ENCODE data around the gene GSTM1. TPM values are rescaled to one million over a fixed set of nuclear protein-coding genes. Genes with fewer than 3 reads are reported as not detected.
A peak's percentile ranks its signal among the peaks of the same experiment; 100 is the strongest.

GSTM1 gene
- total RNA-seq, 1 experiment from 2014 or later = 0.12 TPM

DNA sequence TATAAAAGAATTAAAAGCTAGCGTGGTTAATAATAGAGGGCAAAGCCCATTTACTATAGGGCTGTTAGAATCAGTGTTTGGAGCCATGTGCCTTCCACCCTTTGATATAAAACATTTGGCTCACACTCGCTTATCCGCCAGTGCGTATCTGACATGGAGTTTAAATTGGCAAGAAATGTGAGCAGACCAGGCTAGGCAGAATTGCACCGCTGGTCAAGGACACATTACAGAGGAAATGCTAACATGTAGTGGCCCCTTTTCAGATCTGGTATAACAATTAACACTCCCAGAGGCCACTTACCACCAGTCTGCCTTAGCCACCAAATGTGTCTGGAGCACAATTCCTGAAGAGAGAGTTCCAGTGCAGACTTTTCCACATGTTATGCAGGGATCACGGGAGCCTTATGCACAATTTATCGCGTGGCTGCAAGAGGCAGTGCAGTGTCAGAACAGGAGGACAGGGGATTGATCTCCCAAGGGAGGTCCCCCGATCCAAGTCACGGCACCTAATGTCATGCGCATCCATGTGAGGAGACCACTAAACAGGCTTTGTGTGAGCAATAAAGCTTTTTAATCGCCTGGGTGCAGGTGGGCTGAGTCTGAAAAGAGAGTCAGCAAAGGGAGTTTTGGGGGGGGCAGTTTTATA, 39.2 kb downstream of the GSTM1 start:
- DNase-seq (ENCODE audit: low read depth) = no peak

DNA sequence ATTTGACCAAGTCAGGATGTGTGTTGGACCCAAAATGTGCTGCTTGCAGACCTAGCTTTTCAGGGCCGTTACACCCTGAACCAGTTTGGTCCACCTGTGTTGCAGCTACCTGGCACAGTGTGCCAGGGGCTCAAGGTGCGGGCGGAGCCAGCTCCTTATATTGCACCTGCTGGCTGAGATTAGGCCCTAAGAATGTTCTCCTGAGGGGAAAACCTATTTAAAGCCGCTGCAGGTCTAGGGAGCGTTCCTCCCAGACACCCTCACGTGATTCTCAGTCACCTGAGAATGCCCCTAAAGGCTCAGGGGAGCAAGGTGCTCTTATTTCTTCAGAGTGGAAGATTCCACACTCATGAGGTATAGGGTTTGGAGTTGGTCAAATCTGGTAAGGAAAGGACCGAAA, 41.3 kb downstream of the GSTM1 start:
- no peak for DNase-seq (ENCODE audit: low read depth)

DNA sequence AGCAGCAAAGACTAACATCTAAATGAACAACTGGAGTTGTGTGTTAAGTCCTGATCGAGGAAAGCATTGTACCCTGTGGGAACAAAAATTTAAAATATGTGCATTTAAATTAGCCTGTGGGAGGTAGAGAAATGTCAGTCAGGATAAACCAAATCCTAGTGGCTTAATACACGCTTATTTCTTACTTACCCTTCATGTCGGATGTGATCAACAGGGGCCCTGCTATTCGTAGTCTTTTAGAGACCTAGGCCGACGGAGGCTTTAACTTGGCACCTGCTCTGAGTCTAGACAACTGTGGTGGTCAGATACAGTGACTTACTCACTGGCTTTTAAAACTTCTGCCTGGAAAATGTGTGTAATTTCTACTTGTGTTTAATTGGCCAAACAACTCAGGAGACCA, 43.0 kb downstream of the GSTM1 start:
- DNase-seq (ENCODE audit: low read depth) = no peak

DNA sequence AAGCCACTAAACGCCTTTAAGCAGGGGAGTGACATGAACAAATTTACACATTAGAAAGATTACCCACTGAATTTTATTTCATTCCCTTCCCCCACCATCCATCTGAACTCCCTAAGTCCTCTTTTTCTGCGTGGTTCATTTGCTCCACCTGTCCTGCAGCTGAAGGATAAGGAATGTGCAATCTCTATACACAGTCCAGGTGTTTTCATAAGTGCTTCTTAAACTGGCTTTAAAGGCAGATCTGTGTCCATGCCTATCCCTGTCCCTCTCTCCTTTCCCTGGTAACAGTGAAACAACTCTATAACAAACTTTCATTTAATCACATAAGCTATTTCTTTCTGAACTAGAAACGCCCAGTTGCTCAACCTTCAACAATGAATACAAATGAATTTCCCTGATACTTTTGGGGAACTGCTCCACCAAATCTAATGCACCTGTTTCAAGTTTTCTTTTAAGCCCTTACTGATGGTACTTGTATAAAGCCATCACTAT, 44.8 kb downstream of the GSTM1 start:
- no peak for DNase-seq (ENCODE audit: low read depth)

DNA sequence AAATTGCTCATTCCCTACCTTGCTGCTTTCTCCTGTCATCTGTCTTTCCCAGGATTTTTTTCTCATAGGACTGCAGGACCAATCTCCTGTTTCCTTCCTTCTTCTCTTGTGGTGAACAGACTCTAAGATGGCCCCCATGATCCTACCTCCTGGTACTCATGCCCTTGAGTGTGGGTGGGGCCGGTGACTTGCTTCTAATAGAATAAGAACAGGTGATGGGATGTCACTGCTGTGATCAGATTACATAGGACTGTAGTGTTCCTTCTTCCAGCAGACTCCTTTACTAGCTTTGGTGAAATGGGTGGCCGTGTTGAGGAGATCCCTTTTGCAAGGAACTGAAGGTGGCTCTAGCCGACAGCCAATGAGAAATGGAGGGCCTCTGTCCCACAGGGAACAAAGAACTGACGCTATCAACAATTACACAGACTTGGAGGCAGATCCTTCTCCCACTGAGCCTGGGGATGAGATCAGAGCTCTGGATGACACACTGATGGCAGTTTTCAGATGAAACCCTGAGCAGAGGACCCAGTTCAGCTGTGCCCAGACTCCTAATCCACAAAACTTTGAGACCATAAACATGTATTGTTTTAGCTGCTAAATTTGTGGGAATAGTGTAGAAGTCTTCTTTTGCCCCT, 45.7 kb downstream of the GSTM1 start:
- DNase-seq (ENCODE audit: low read depth) = no peak

DNA sequence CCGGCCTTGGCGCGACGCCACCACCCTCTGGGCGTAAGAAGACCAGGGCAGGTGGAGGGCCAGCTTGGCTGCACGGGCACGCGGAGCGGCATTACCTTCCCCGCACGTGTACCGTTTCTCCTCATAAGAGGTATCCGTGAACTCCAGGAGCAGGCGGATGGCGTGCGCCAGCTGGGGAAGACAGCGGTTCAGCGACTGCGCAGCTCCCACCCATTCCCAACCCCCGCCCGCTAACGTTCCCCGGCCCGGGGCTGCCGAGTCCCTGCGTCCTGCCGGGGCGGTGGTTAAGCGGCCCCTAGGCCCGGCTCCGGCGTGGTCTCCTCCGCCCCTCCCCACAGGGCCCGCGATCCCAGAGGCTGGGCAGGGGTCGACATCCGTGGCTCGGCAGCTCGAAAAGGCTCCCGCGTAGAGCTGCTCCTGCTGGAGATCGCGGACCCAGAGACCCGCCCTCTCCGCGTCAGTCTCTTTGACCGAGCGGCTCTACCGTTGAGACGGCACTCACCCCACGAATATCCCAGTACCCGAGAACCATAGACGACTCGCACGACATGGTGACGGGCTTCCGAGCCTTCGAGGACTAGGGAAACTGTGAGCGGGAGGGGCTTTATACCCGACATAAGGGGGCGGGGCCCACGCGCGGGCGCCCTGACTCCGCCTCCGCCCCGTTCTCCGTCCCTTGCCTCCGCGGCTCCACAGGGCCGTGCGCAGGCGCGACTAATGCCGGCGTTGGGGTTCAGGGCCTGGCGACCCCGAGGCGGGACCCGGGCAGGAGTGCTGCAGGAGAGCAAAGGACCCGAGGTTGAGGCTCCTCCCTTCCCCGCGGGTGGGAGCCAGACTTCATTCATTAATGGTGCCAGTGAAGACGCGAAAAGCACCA, 52.4 kb downstream of the GSTM1 start:
- DNase-seq (ENCODE audit: low read depth) = peak; percentile 75

DNA sequence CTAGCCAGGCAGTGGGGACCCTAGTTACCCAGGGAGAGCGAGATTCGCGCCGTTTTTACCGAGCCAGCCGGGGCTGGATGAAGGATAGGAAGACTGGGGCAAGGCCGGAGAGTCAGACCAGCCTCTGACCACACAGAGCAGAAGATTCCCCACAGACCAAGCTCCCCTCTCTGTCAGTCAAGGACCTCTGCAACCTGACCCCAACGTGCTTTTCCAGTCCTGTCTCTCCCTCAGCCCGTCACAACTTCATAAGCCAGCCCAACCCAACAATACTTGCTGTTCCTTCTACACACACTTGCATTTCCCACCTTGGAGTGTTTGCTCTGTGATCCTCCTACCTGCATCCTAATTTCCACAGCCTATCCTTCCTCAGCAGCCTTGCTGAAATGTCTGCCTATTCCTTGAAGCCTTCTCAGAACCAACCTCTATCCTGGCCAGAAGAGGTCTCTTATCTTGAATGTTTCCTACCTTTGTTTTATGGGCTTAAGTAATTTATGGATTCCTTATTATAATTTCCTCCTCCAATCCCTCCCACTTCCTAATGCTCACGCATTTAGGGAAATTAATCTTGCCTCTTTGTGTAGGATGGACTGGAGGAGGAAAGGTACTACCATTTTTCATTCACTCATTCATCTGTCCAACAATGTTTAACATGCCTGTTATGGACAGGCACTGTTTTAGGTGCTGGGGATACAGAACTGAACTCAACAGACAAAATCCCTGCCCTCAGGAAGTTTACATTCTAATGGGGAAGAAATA, 53.2 kb downstream of the GSTM1 start, which contains the start of gene GSTM3:
Gene GSTM3, minus strand, starts transcription at position 424 of the 759 bp plus-strand sequence. CDS start 751 bp downstream, outside the sequence.
- no peak for DNase-seq (ENCODE audit: low read depth)

Other genes with a start within 250 kb of the GSTM1 start
- gene SYPL2, start 221.3 kb upstream of the GSTM1 start, total RNA-seq (2014; rRNA removed; shearing (Covaris generic)) = 0.96 and 1.6 TPM in 2 replicates
- gene ATXN7L2, start 203.9 kb upstream of the GSTM1 start, total RNA-seq (2014; rRNA removed; shearing (Covaris generic)) = 2.2 and 3.0 TPM in 2 replicates
- 4.0 and 4.8 TPM in 2 replicates for gene CYB561D1, start 193.7 kb upstream of the GSTM1 start, total RNA-seq (2014; rRNA removed; shearing (Covaris generic))
- gene AMIGO1, start 178.1 kb upstream of the GSTM1 start, total RNA-seq (2014; rRNA removed; shearing (Covaris generic)) = 2.5 and 3.4 TPM in 2 replicates
- under 0.01 and 0.20 TPM in 2 replicates for gene GPR61, start 147.9 kb upstream of the GSTM1 start, total RNA-seq (2014; rRNA removed; shearing (Covaris generic))
- gene GNAI3, start 139.2 kb upstream of the GSTM1 start, total RNA-seq (2014; rRNA removed; shearing (Covaris generic)) = 17.3 and 20.2 TPM in 2 replicates
- gene GNAT2, start 68.2 kb upstream of the GSTM1 start, total RNA-seq (2014; rRNA removed; shearing (Covaris generic)) = 0.29 TPM in 1 of 2 replicates, not detected in the other
- gene AMPD2, start 68.0 kb upstream of the GSTM1 start, total RNA-seq (2014; rRNA removed; shearing (Covaris generic)) = 48.5 and 60.4 TPM in 2 replicates
- 30.6 and 34.5 TPM in 2 replicates for gene GSTM4, start 31.7 kb upstream of the GSTM1 start, total RNA-seq (2014; rRNA removed; shearing (Covaris generic))
- gene GSTM2, start 19.8 kb upstream of the GSTM1 start, total RNA-seq (2014; rRNA removed; shearing (Covaris generic)) = 17.5 and 17.6 TPM in 2 replicates
- 0.48 TPM in 1 of 2 replicates, not detected in the other for gene GSTM5, start 24.4 kb downstream of the GSTM1 start, total RNA-seq (2014; rRNA removed; shearing (Covaris generic))
- 229 and 247 TPM in 2 replicates for gene GSTM3, start 53.2 kb downstream of the GSTM1 start, total RNA-seq (2014; rRNA removed; shearing (Covaris generic))
- not detected in 2 replicates for gene EPS8L3, start 76.1 kb downstream of the GSTM1 start, total RNA-seq (2014; rRNA removed; shearing (Covaris generic))
- gene CSF1, start 223.0 kb downstream of the GSTM1 start, total RNA-seq (2014; rRNA removed; shearing (Covaris generic)) = 35.4 and 51.5 TPM in 2 replicates